Neural cell (in vitro differentiated cells): ENCODE results near the gene OR8A1. TPM values are rescaled to one million over a fixed set of nuclear protein-coding genes. Genes with fewer than 3 reads are reported as not detected.

Source experiments
- H2AFZ ChIP-seq: fragments of 200-600, 300-800 bp; sonication (generic), shearing (Covaris generic); 2 replicates; pipeline ENCODE4 v1.6.0; 2014; ENCODE audit warnings: low read depth, mild to moderate bottlenecking, antibody characterized with exemption, low read length, moderate library complexity
- H3F3A ChIP-seq: fragments of 200-600 bp; shearing (Covaris generic); 2 replicates; pipeline ENCODE4 v1.6.1; 2016; ENCODE audit warnings: mild to moderate bottlenecking, moderate library complexity, mixed read lengths, antibody characterized with exemption, low read length; ENCODE audit not compliant: insufficient read depth, poor library complexity, severe bottlenecking
- H3K27ac ChIP-seq: fragments of 200-600, 300-800 bp; sonication (generic), shearing (Covaris generic); 2 replicates; pipeline ENCODE4 v1.5.1; 2014; ENCODE audit warnings: mild to moderate bottlenecking, low read length, moderate library complexity
- H3K27me3 ChIP-seq: fragments of 300-800, 200-600 bp; sonication (generic), shearing (Covaris generic); 2 replicates; pipeline ENCODE4 v1.6.0; 2014; ENCODE audit warnings: mild to moderate bottlenecking, low read depth, low read length, moderate library complexity; ENCODE audit not compliant: insufficient read depth
- H3K36me3 ChIP-seq: fragments of 300-800, 200-600 bp; sonication (generic), shearing (Covaris generic); 2 replicates; pipeline ENCODE4 v1.5.1; 2014; ENCODE audit warnings: mild to moderate bottlenecking, antibody characterized with exemption, low read length, moderate library complexity; ENCODE audit not compliant: insufficient read depth
- H3K4me2 ChIP-seq: fragments of 300-800, 200-600 bp; sonication (generic), shearing (Covaris generic); 2 replicates; pipeline ENCODE4 v1.6.0; 2014; ENCODE audit warnings: mild to moderate bottlenecking, low read length
- H3K4me3 ChIP-seq: fragments of 300-800, 200-600 bp; sonication (generic), shearing (Covaris generic); 2 replicates; pipeline ENCODE4 v1.5.1; 2014; ENCODE audit warnings: mild to moderate bottlenecking, low read length, moderate library complexity
- H3K79me2 ChIP-seq: fragments of 200-600 bp; shearing (Covaris generic); replicated peaks from 2 replicates; pipeline ENCODE4 v1.6.0; 2014; ENCODE audit warnings: mild to moderate bottlenecking, low read length, moderate library complexity; ENCODE audit not compliant: insufficient read depth
- H3K9ac ChIP-seq: fragments of 300-800, 200-600 bp; sonication (generic), shearing (Covaris generic); 2 replicates; pipeline ENCODE4 v1.6.1; 2016; ENCODE audit warnings: mild to moderate bottlenecking, low read length, mixed read lengths
- H3K9me2 ChIP-seq: fragments of 200-600 bp; shearing (Covaris generic); 2 replicates; pipeline ENCODE4 v1.6.1; 2016; ENCODE audit warnings: mild to moderate bottlenecking, low read length, mixed read lengths; ENCODE audit not compliant: insufficient read depth
- H3K9me3 ChIP-seq: fragments of 200-600, 300-800 bp; sonication (generic), shearing (Covaris generic); 2 replicates; pipeline ENCODE4 v1.6.1; 2016; ENCODE audit warnings: mild to moderate bottlenecking, mixed run types, low read length, moderate library complexity, mixed read lengths
- H4K20me1 ChIP-seq: fragments of 200-600 bp; shearing (Covaris generic); 2 replicates; pipeline ENCODE4 v1.6.1; 2016; ENCODE audit warnings: mild to moderate bottlenecking, mixed run types; ENCODE audit not compliant: insufficient read depth
- EP300 ChIP-seq: fragments of 450-650 bp; conservative IDR thresholded peaks from 2 replicates; pipeline ENCODE4 v1.6.1; 2014; ENCODE audit warnings: antibody characterized with exemption, mild to moderate bottlenecking, moderate library complexity; ENCODE audit not compliant: poor library complexity, severe bottlenecking
- EZH2 ChIP-seq: fragments of 200-600, 300-800 bp; shearing (Covaris generic), sonication (generic); IDR thresholded peaks from 2 replicates; pipeline ENCODE4 v1.6.1; 2014; ENCODE audit warnings: antibody characterized with exemption, low read length, borderline replicate concordance, mild to moderate bottlenecking; ENCODE audit not compliant: insufficient read depth, poor library complexity, severe bottlenecking
- MXI1 ChIP-seq: fragments of 450-650 bp; conservative IDR thresholded peaks from 2 replicates; pipeline ENCODE4 v1.6.1; 2014; ENCODE audit warnings: antibody characterized with exemption, mild to moderate bottlenecking; ENCODE audit not compliant: poor library complexity, severe bottlenecking
- POLR2AphosphoS5 ChIP-seq: IDR thresholded peaks from 2 replicates; pipeline ENCODE4 v1.6.1; 2012
- RAD21 ChIP-seq: fragments of 450-650 bp; conservative IDR thresholded peaks from 2 replicates; pipeline ENCODE4 v1.6.1; 2014; ENCODE audit warnings: antibody characterized with exemption, mild to moderate bottlenecking, moderate library complexity
- SMC3 ChIP-seq: fragments of 450-650 bp; conservative IDR thresholded peaks from 2 replicates; pipeline ENCODE4 v1.6.1; 2014; ENCODE audit warnings: antibody characterized with exemption, mild to moderate bottlenecking, moderate library complexity; ENCODE audit not compliant: poor library complexity
- TAF1 ChIP-seq: IDR thresholded peaks from 2 replicates; pipeline ENCODE4 v1.6.1; 2012; ENCODE audit warnings: low read depth
- polyA plus RNA-seq: library from polyadenylated mRNA; depleted of rRNA; stranded (reverse); fragments of >200 nt; gene quantifications from 2 replicates; pipeline ENCODE4 v1.2.3, GENCODE V29; 2014
- TF ChIP-seq, protein P1 (sequence below): fragments of 450-650 bp; IDR thresholded peaks from 2 replicates; pipeline ENCODE4 v1.5.1; 2014; ENCODE audit warnings: antibody characterized with exemption, mild to moderate bottlenecking, moderate library complexity; ENCODE audit not compliant: poor library complexity, severe bottlenecking
- TF ChIP-seq, protein P2 (sequence below): IDR thresholded peaks from 2 replicates; pipeline ENCODE4 v1.6.1; 2012; ENCODE audit warnings: borderline replicate concordance

The OR8A1 gene
- polyA plus RNA-seq, 1 donor from 2014 or later, result not detected

DNA sequence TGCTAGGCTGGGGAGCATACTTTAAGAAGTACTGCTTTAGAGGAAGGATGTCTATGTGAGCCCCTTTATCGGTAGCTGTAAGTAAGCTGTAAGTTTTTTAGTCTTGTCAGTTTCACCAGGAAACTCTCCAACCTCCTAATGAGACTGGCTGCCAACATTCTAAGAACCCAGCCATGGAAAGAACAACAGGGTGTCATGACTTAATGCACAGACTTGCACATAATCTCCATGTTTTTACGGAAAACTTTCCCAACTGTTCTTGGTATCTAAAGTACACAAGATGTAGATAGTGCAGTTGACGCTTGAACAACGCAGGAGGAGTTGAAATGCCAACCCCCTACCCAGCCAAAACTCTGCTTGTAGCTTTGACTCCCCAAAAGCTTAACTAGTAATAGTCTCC lies 9.0 kb downstream of the OR8A1 start:
- Histone ChIP-seq H3K79me2 (no peaks in the 10 kb centered on the region), H2AFZ (no peak overlapping the region), H3K9me3 (no peaks in the 10 kb centered on the region), H3K27ac (no peak overlapping the region), H3K9me2 (no peaks in the 10 kb centered on the region), H3K36me3 (no peaks in the 10 kb centered on the region), H3K4me3 (no peak overlapping the region), H3K27me3 (no peaks in the 10 kb centered on the region), H3K9ac (no peak overlapping the region), H3K4me2 (no peak overlapping the region), H4K20me1 (no peaks in the 10 kb centered on the region), H3F3A (no peaks in the 10 kb centered on the region)
- no peak for TF ChIP-seq TAF1
- TF ChIP-seq, protein P1, sequence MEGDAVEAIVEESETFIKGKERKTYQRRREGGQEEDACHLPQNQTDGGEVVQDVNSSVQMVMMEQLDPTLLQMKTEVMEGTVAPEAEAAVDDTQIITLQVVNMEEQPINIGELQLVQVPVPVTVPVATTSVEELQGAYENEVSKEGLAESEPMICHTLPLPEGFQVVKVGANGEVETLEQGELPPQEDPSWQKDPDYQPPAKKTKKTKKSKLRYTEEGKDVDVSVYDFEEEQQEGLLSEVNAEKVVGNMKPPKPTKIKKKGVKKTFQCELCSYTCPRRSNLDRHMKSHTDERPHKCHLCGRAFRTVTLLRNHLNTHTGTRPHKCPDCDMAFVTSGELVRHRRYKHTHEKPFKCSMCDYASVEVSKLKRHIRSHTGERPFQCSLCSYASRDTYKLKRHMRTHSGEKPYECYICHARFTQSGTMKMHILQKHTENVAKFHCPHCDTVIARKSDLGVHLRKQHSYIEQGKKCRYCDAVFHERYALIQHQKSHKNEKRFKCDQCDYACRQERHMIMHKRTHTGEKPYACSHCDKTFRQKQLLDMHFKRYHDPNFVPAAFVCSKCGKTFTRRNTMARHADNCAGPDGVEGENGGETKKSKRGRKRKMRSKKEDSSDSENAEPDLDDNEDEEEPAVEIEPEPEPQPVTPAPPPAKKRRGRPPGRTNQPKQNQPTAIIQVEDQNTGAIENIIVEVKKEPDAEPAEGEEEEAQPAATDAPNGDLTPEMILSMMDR, result no peak
- TF ChIP-seq SMC3, result no peak
- no peak for TF ChIP-seq RAD21
- no peak for TF ChIP-seq MXI1
- TF ChIP-seq EZH2, result no peak
- no peak for TF ChIP-seq POLR2AphosphoS5

DNA sequence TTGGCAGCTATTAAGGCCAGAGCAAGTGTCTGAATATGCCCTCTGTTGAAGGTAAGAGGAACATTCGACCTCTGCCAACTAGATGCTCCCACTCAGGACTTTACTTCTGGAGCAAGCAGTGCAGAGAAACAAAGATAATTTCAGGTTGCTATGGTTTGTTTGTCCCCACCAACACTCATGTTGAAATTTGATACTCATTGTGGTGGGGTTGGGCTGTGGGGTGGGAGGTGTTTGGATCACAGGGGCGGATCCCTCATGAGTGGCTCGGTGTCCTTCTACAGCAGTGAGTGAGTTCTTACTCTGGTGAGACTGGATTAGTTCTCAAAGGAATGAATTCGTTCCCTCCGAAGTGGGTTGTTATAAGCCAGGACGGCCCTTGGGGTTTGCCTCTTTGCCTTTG lies 12.0 kb downstream of the OR8A1 start:
- H3K4me3 ChIP-seq, result no peak overlapping the region
- no peaks in the 10 kb centered on the region for H3K9me3 ChIP-seq
- H3K27ac ChIP-seq, result no peak overlapping the region
- no peak overlapping the region for H3K4me2 ChIP-seq
- H3F3A ChIP-seq, result no peaks in the 10 kb centered on the region
- no peak overlapping the region for H2AFZ ChIP-seq
- H3K27me3 ChIP-seq, result no peaks in the 10 kb centered on the region
- no peaks in the 10 kb centered on the region for H4K20me1 ChIP-seq
- no peak overlapping the region for H3K9ac ChIP-seq
- H3K36me3 ChIP-seq, result no peaks in the 10 kb centered on the region
- no peaks in the 10 kb centered on the region for H3K9me2 ChIP-seq
- TF ChIP-seq, protein P1, result no peak
- TF ChIP-seq SMC3 (no peak), EZH2 (no peak), RAD21 (no peak), POLR2AphosphoS5 (no peak), MXI1 (no peak), TAF1 (no peak), EP300 (no peak)
- TF ChIP-seq, protein P2, sequence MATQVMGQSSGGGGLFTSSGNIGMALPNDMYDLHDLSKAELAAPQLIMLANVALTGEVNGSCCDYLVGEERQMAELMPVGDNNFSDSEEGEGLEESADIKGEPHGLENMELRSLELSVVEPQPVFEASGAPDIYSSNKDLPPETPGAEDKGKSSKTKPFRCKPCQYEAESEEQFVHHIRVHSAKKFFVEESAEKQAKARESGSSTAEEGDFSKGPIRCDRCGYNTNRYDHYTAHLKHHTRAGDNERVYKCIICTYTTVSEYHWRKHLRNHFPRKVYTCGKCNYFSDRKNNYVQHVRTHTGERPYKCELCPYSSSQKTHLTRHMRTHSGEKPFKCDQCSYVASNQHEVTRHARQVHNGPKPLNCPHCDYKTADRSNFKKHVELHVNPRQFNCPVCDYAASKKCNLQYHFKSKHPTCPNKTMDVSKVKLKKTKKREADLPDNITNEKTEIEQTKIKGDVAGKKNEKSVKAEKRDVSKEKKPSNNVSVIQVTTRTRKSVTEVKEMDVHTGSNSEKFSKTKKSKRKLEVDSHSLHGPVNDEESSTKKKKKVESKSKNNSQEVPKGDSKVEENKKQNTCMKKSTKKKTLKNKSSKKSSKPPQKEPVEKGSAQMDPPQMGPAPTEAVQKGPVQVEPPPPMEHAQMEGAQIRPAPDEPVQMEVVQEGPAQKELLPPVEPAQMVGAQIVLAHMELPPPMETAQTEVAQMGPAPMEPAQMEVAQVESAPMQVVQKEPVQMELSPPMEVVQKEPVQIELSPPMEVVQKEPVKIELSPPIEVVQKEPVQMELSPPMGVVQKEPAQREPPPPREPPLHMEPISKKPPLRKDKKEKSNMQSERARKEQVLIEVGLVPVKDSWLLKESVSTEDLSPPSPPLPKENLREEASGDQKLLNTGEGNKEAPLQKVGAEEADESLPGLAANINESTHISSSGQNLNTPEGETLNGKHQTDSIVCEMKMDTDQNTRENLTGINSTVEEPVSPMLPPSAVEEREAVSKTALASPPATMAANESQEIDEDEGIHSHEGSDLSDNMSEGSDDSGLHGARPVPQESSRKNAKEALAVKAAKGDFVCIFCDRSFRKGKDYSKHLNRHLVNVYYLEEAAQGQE, result no peak
- H3K79me2 ChIP-seq, result no peaks in the 10 kb centered on the region
